GM19238 (cell line): ENCODE results near the gene AP3B1.

Source experiments
- DNase-seq: peaks from one replicate; pipeline ENCODE4 v3.0.0; 2011; ENCODE audit warnings: low spot score; ENCODE audit not compliant: insufficient read length

Gene AP3B1

GRCh38 chr5:78162253-78162862 lies 132.1 kb downstream of the AP3B1 start:
- DNase-seq = no peak

- no peak for DNase-seq
Observed at GRCh38 chr5:78157001-78157400, 137.5 kb downstream of the AP3B1 start.

GRCh38 chr5:78151594-78152271 lies 142.8 kb downstream of the AP3B1 start:
- DNase-seq = no peak

- no peak for DNase-seq
Observed at GRCh38 chr5:78137290-78137689, 157.2 kb downstream of the AP3B1 start.

- DNase-seq = no peak
Observed at GRCh38 chr5:78133423-78133822, 161.1 kb downstream of the AP3B1 start.

- no peak for DNase-seq
Observed at GRCh38 chr5:78132507-78132906, 162.0 kb downstream of the AP3B1 start.

GRCh38 chr5:78129597-78129996 lies 164.9 kb downstream of the AP3B1 start:
- DNase-seq = no peak

GRCh38 chr5:78127875-78128274 lies 166.6 kb downstream of the AP3B1 start:
- DNase-seq = no peak

GRCh38 chr5:78126536-78126935 lies 168.0 kb downstream of the AP3B1 start:
- no peak for DNase-seq

- DNase-seq = no peak
Observed at GRCh38 chr5:78116167-78116566, 178.3 kb downstream of the AP3B1 start.

GRCh38 chr5:78113689-78114264 lies 180.7 kb downstream of the AP3B1 start:
- DNase-seq = no peak

- DNase-seq = no peak
Observed at GRCh38 chr5:78112931-78113330, 181.6 kb downstream of the AP3B1 start.

GRCh38 chr5:78109891-78110324 lies 184.6 kb downstream of the AP3B1 start:
- no peak for DNase-seq

GRCh38 chr5:78108564-78108963 lies 185.9 kb downstream of the AP3B1 start:
- DNase-seq = no peak

- no peak for DNase-seq
Observed at GRCh38 chr5:78103232-78103918, 191.1 kb downstream of the AP3B1 start.

GRCh38 chr5:78102500-78102899 lies 192.0 kb downstream of the AP3B1 start:
- no peak for DNase-seq

GRCh38 chr5:78095125-78095524 lies 199.4 kb downstream of the AP3B1 start:
- DNase-seq = no peak

GRCh38 chr5:78090002-78090401 lies 204.5 kb downstream of the AP3B1 start:
- DNase-seq = no peak

GRCh38 chr5:78078858-78079257 lies 215.6 kb downstream of the AP3B1 start:
- no peak for DNase-seq

- no peak for DNase-seq
Observed at GRCh38 chr5:78077369-78078068, 217.0 kb downstream of the AP3B1 start.

GRCh38 chr5:78076351-78076750 lies 218.1 kb downstream of the AP3B1 start:
- DNase-seq = no peak

GRCh38 chr5:78075301-78075700 lies 219.2 kb downstream of the AP3B1 start:
- DNase-seq = no peak
